Regular cardiac myocyte (primary cell): Measurements from ENCODE around the gene KLF13. TPM values are rescaled to one million over a fixed set of nuclear protein-coding genes. Genes with fewer than 3 reads are reported as not detected.

Experiments
- total RNA-seq: library from RNA; depleted of rRNA; stranded (reverse); fragments of >200 nt; gene quantifications from 2 replicates; pipeline ENCODE4 v1.2.3, GENCODE V29; 2014

The KLF13 gene
- total RNA-seq, result 13.8 and 18.6 TPM in 2 replicates

DNA sequence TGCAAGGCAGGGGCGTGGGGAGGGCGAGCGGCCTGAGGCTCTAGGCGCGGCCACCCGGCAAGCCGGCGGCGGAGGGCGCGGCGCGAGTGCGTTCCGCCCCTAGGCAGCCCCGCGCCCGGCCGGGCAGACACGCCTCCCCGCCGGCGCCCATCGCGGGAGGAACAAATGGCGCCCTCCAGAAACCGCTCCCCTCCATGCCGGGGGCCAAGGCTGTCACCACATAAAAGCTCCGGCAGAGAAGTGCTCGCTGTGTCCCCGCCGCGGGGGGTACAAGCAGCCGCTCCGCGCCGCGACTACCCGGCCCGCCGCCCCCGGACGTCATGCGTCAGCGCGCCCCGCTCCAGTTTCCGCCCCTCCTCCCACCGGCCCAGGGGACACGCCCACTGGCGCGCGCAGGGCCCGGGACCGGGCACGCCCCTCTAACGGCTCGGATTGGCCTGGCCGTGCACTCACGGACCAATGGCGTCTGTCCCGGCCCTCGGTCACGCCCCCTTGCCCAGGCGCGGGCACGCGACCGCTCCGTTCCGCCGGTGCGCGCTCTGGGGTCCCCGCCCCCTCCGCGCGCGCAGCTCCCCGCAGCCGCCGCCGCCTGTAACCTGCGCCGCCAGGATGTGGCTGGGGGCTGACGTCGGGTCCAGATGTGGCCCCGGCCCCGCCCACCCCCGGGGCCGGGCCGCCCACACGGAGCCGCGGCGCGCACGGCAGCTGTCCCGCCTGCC, at the start of gene KLF13:
Gene KLF13 (plus strand): TSS at position 680 of the 719 bp plus-strand sequence. CDS start 378 bp downstream, outside the sequence.

Other genes with a start within 250 kb of the KLF13 start
- gene TRPM1, start 225.1 kb upstream of the KLF13 start, total RNA-seq, result under 0.01 TPM in 1 of 2 replicates, not detected in the other